IPS DF 6.9 (cell line): ENCODE measurements around the gene ERMAP.
"Not testable (repeated sequence)": the region's sequence is repeated elsewhere in the genome, so short reads cannot be mapped to it uniquely, and the experiment has no call there.

Experiments
- DNase-seq: peaks from one replicate; pipeline ENCODE4 v3.0.0-alpha.2; 2013; ENCODE audit warnings: low read depth, low spot score
- H3K27ac ChIP-seq: one replicate; pipeline ENCODE4 v1.5.1; 2013; ENCODE audit warnings: low read length, control low read depth
- H3K27me3 ChIP-seq: 2 replicates; pipeline ENCODE4 v1.6.1; 2013; ENCODE audit warnings: mild to moderate bottlenecking, low read length; ENCODE audit not compliant: control insufficient read depth, insufficient read depth
- H3K36me3 ChIP-seq: 2 replicates; pipeline ENCODE4 v1.6.1; 2013; ENCODE audit warnings: low read length; ENCODE audit not compliant: control insufficient read depth, insufficient read depth
- H3K4me1 ChIP-seq: 2 replicates; pipeline ENCODE4 v1.6.1; 2013; ENCODE audit warnings: low read length; ENCODE audit not compliant: control insufficient read depth, insufficient read depth
- H3K4me3 ChIP-seq: 2 replicates; pipeline ENCODE4 v1.5.1; 2013; ENCODE audit warnings: mild to moderate bottlenecking, low read length
- H3K9me3 ChIP-seq: 2 replicates; pipeline ENCODE4 v1.6.1; 2013; ENCODE audit warnings: low read length, inconsistent platforms; ENCODE audit not compliant: control insufficient read depth, insufficient read depth
- WGBS: extraction: QIAGEN DNeasy Blood & Tissue Kit; methylation state at CpG from one replicate; pipeline ENCODE4 v1.1.7; 2013; ENCODE audit warnings: mixed read lengths, missing lambda C conversion rate; ENCODE audit not compliant: insufficient read length, insufficient coverage; 5-methylcytosine and 5-hydroxymethylcytosine counted together

Gene ERMAP

GRCh38 chr1:42806593-42806992, 10.3 kb upstream of the ERMAP start:
- no peaks in the 10 kb centered on the region for H3K4me1 ChIP-seq
- no CpG with 5 or more reads among the region's 5 CpGs for WGBS
- H3K4me3 ChIP-seq: no peak overlapping the region
- no peaks in the 10 kb centered on the region for H3K27me3 ChIP-seq
- no peak for DNase-seq
- H3K36me3 ChIP-seq: no peaks in the 10 kb centered on the region; the same call in 1 of the 2 replicates
- no peaks in the 10 kb centered on the region for H3K9me3 ChIP-seq
- H3K27ac ChIP-seq: no peak overlapping the region

- no peak overlapping the region for H3K4me3 ChIP-seq
- no peaks in the 10 kb centered on the region for H3K4me1 ChIP-seq
- DNase-seq: no peak
- no peak overlapping the region for H3K27ac ChIP-seq
- no peaks in the 10 kb centered on the region; the same call in 1 of the 2 replicates for H3K36me3 ChIP-seq
- no peaks in the 10 kb centered on the region for H3K27me3 ChIP-seq
- no peaks in the 10 kb centered on the region for H3K9me3 ChIP-seq
Observed at GRCh38 chr1:42807056-42807668, 9.8 kb upstream of the ERMAP start.

GRCh38 chr1:42814815-42815214, 2.1 kb upstream of the ERMAP start:
- H3K4me1 ChIP-seq, DNase-seq: not testable (repeated sequence)
- WGBS: no CpG with 5 or more reads among the region's 3 CpGs

GRCh38 chr1:42815941-42816584, 859 bp upstream of the ERMAP start:
- Histone ChIP-seq H3K36me3 (no peaks in the 10 kb centered on the region; the same call in 1 of the 2 replicates), H3K27ac (no peak overlapping the region), H3K27me3 (no peaks in the 10 kb centered on the region), H3K9me3 (no peaks in the 10 kb centered on the region), H3K4me3 (peak overlapping the region; percentile 91; the same call in 1 of the 2 replicates), H3K4me1 (no peaks in the 10 kb centered on the region)
- WGBS: no CpG with 5 or more reads among the region's 7 CpGs
- no peak for DNase-seq

More at GRCh38 chr1:42814815-42815214, 2.1 kb upstream of the ERMAP start:
- not testable (repeated sequence) for H3K36me3 ChIP-seq, H3K27ac ChIP-seq, H3K9me3 ChIP-seq, H3K27me3 ChIP-seq, H3K4me3 ChIP-seq

- no peaks in the 10 kb centered on the region for H3K36me3 ChIP-seq
- DNase-seq: no peak
- H3K27me3 ChIP-seq: no peaks in the 10 kb centered on the region
- H3K4me3 ChIP-seq: no peak overlapping the region
- WGBS: no CpG with 5 or more reads among the region's 13 CpGs
- no peaks in the 10 kb centered on the region for H3K4me1 ChIP-seq
- no peak overlapping the region for H3K27ac ChIP-seq
- no peaks in the 10 kb centered on the region for H3K9me3 ChIP-seq
Observed at GRCh38 chr1:42817440-42817767, 482 bp downstream of the ERMAP start.

- H3K27ac ChIP-seq: no peak overlapping the region
- H3K9me3 ChIP-seq: no peaks in the 10 kb centered on the region
- H3K4me1 ChIP-seq: no peaks in the 10 kb centered on the region
- no peaks in the 10 kb centered on the region for H3K27me3 ChIP-seq
- no peak for DNase-seq
- WGBS: no CpG with 5 or more reads among the region's 3 CpGs
- H3K36me3 ChIP-seq: no peaks in the 10 kb centered on the region
- no peak overlapping the region for H3K4me3 ChIP-seq
Observed at GRCh38 chr1:42817976-42818375, 1.1 kb downstream of the ERMAP start.

- no peak for DNase-seq
- H3K9me3 ChIP-seq: no peaks in the 10 kb centered on the region
- WGBS: no CpG with 5 or more reads among the region's 1 CpG
- H3K27ac ChIP-seq: no peak overlapping the region
- H3K4me3 ChIP-seq: no peak overlapping the region
- no peaks in the 10 kb centered on the region for H3K36me3 ChIP-seq
- no peaks in the 10 kb centered on the region for H3K27me3 ChIP-seq
- no peaks in the 10 kb centered on the region; the same call in 1 of the 2 replicates for H3K4me1 ChIP-seq
Observed at GRCh38 chr1:42820813-42821212, 3.9 kb downstream of the ERMAP start.

- Histone ChIP-seq H3K4me1 (no peaks in the 10 kb centered on the region; the same call in 1 of the 2 replicates), H3K4me3 (no peak overlapping the region), H3K36me3 (no peaks in the 10 kb centered on the region), H3K9me3 (no peaks in the 10 kb centered on the region), H3K27me3 (no peaks in the 10 kb centered on the region), H3K27ac (no peak overlapping the region)
- DNase-seq: no peak
- no CpG with 5 or more reads among the region's 2 CpGs for WGBS
Observed at GRCh38 chr1:42821690-42822089, 4.8 kb downstream of the ERMAP start.

GRCh38 chr1:42822800-42823392, 6.0 kb downstream of the ERMAP start:
- Histone ChIP-seq H3K36me3 (no peaks in the 10 kb centered on the region), H3K4me1 (no peaks in the 10 kb centered on the region; the same call in 1 of the 2 replicates), H3K9me3 (no peaks in the 10 kb centered on the region), H3K27ac (no peak overlapping the region), H3K4me3 (no peak overlapping the region), H3K27me3 (no peaks in the 10 kb centered on the region)
- no CpG with 5 or more reads among the region's 2 CpGs for WGBS
- no peak for DNase-seq

- Histone ChIP-seq H3K4me3 (no peak overlapping the region), H3K27ac (no peak overlapping the region), H3K36me3 (no peaks in the 10 kb centered on the region), H3K27me3 (no peaks in the 10 kb centered on the region), H3K9me3 (no peaks in the 10 kb centered on the region), H3K4me1 (no peaks in the 10 kb centered on the region; the same call in 1 of the 2 replicates)
- no peak for DNase-seq
- WGBS: no CpG with 5 or more reads among the region's 4 CpGs
Observed at GRCh38 chr1:42824481-42825035, 7.6 kb downstream of the ERMAP start.
